HG03457 (cell line): ENCODE data around the gene HNRNPA2B1.
A peak's percentile ranks its signal among the peaks of the same experiment; 100 is the strongest.
"Not testable (repeated sequence)": the region's sequence is repeated elsewhere in the genome, so short reads cannot be mapped to it uniquely, and the experiment has no call there.

ENCODE experiments used
- ATAC-seq: cut with Tn5 transposase; IDR thresholded peaks from one replicate; pipeline ENCODE4 v1.9.1; 2021; ENCODE audit warnings: moderate number of reproducible peaks; ENCODE audit not compliant: unreplicated experiment

The HNRNPA2B1 gene

GRCh38 chr7:26166684-26167266, 33.8 kb downstream of the HNRNPA2B1 start:
- ATAC-seq: peak; percentile 29

- ATAC-seq: no peak
Observed at GRCh38 chr7:26165950-26166683, 34.4 kb downstream of the HNRNPA2B1 start.

GRCh38 chr7:26163804-26164203, 36.7 kb downstream of the HNRNPA2B1 start:
- not testable (repeated sequence) for ATAC-seq

- ATAC-seq: no peak
Observed at GRCh38 chr7:26162431-26162830, 38.1 kb downstream of the HNRNPA2B1 start.

GRCh38 chr7:26160896-26161295, 39.6 kb downstream of the HNRNPA2B1 start:
- no peak for ATAC-seq

GRCh38 chr7:26159243-26159642, 41.3 kb downstream of the HNRNPA2B1 start:
- no peak for ATAC-seq

GRCh38 chr7:26157520-26158105, 42.9 kb downstream of the HNRNPA2B1 start:
- no peak for ATAC-seq

GRCh38 chr7:26156451-26157420, 43.8 kb downstream of the HNRNPA2B1 start:
- ATAC-seq: no peak

GRCh38 chr7:26155531-26156375, 44.8 kb downstream of the HNRNPA2B1 start:
- ATAC-seq: no peak

- ATAC-seq: no peak
Observed at GRCh38 chr7:26153823-26154783, 46.4 kb downstream of the HNRNPA2B1 start.

GRCh38 chr7:26153241-26153822, 47.2 kb downstream of the HNRNPA2B1 start:
- ATAC-seq: no peak

GRCh38 chr7:26152782-26153240, 47.7 kb downstream of the HNRNPA2B1 start:
- not testable (repeated sequence) for ATAC-seq

GRCh38 chr7:26151953-26152781, 48.4 kb downstream of the HNRNPA2B1 start, which contains the start of gene NFE2L3:
NFE2L3 (plus strand) TSS chr7:26152198; CDS start chr7:26152499, 301 bp downstream.
- ATAC-seq: peak; percentile 44

- no peak for ATAC-seq
Observed at GRCh38 chr7:26151650-26151952, 48.9 kb downstream of the HNRNPA2B1 start.

GRCh38 chr7:26151096-26151495, 49.5 kb downstream of the HNRNPA2B1 start:
- ATAC-seq: no peak

GRCh38 chr7:26149391-26149977, 51.1 kb downstream of the HNRNPA2B1 start:
- ATAC-seq: no peak

- not testable (repeated sequence) for ATAC-seq
Observed at GRCh38 chr7:26148307-26148700, 52.2 kb downstream of the HNRNPA2B1 start.
